Stimulated activated naive CD8-positive, alpha-beta T cell treated with anti-CD3 and anti-CD28 coated beads, Interleukin-15, amount 100 ng/mL, for 72 hours (primary cell): ENCODE results near the gene KIZ.

Source experiments
- ATAC-seq: fragments of 150-1000 bp; cut with Tn5 transposase; 2 replicates; pipeline ENCODE4 v1.10.0; 2021; ENCODE audit warnings: mild to moderate bottlenecking, moderate library complexity
- DNase-seq, 2 donors: peaks; one replicate each; pipeline ENCODE4 v3.0.0; 2021 to 2022
- H3K27ac Mint-ChIP-seq, 2 donors: one replicate each; pipeline ENCODE4 v1.8.0; 2022; ENCODE audit warnings: mild to moderate bottlenecking in 2 of 2, mixed read lengths in 2 of 2, moderate library complexity in 2 of 2
- H3K27me3 Mint-ChIP-seq: one replicate; pipeline ENCODE4 v1.8.0; 2022; ENCODE audit warnings: mixed read lengths
- H3K4me1 Mint-ChIP-seq: one replicate; pipeline ENCODE4 v1.8.0; 2022; ENCODE audit warnings: mild to moderate bottlenecking, mixed read lengths
- H3K4me3 Mint-ChIP-seq, 2 donors: one replicate each; pipeline ENCODE4 v1.8.0; 2022; ENCODE audit warnings: mild to moderate bottlenecking in 2 of 2, mixed read lengths in 2 of 2, moderate library complexity in 1 of 2
- H3K9me3 Mint-ChIP-seq, 2 donors: one replicate each; pipeline ENCODE4 v1.8.0; 2022; ENCODE audit warnings: mixed read lengths in 2 of 2

KIZ gene

GRCh38 chr20:21265261-21266190 is 139.6 kb downstream of the KIZ start:
- Mint-ChIP-seq H3K27ac (peak overlapping the region in 1 of 2 donors; percentile 81), H3K4me3 (no peak overlapping the region), H3K4me1 (no peaks in the 10 kb centered on the region), H3K9me3 (peaks cover 0 to 4% of the 10 kb centered on the region in 2 donors), H3K27me3 (peaks cover 9% of the 10 kb centered on the region)
- ATAC-seq (no peak), DNase-seq (no peak)

GRCh38 chr20:21266191-21266536 is 140.3 kb downstream of the KIZ start:
- H3K27me3 Mint-ChIP-seq = peaks cover 9% of the 10 kb centered on the region
- no peaks in the 10 kb centered on the region for H3K4me1 Mint-ChIP-seq
- H3K4me3 Mint-ChIP-seq = no peak overlapping the region
- peaks cover 0 to 4% of the 10 kb centered on the region in 2 donors for H3K9me3 Mint-ChIP-seq
- no peak for DNase-seq
- H3K27ac Mint-ChIP-seq = no peak overlapping the region
- ATAC-seq = no peak

- peaks cover 0 to 4% of the 10 kb centered on the region in 2 donors for H3K9me3 Mint-ChIP-seq
- DNase-seq (no peak), ATAC-seq (no peak)
- H3K4me3 Mint-ChIP-seq = no peak overlapping the region
- peaks cover 7% of the 10 kb centered on the region for H3K27me3 Mint-ChIP-seq
- H3K27ac Mint-ChIP-seq = no peak overlapping the region
- H3K4me1 Mint-ChIP-seq = no peaks in the 10 kb centered on the region
Observed at GRCh38 chr20:21269772-21270171, 143.9 kb downstream of the KIZ start.

- ATAC-seq = no peak
- Mint-ChIP-seq H3K4me1 (no peaks in the 10 kb centered on the region), H3K27ac (no peak overlapping the region), H3K9me3 (peaks cover 0 to 4% of the 10 kb centered on the region in 2 donors), H3K4me3 (no peak overlapping the region), H3K27me3 (peaks cover 8% of the 10 kb centered on the region)
- no peak for DNase-seq
Observed at GRCh38 chr20:21270806-21271205, 144.9 kb downstream of the KIZ start.

- DNase-seq = no peak
Observed at GRCh38 chr20:21272279-21272678, 146.4 kb downstream of the KIZ start.

GRCh38 chr20:21272679-21273078 is 146.8 kb downstream of the KIZ start:
- DNase-seq = no peak
- Mint-ChIP-seq H3K27ac (no peak overlapping the region), H3K9me3 (peaks cover 0 to 1% of the 10 kb centered on the region in 2 donors)

More at GRCh38 chr20:21272279-21272678, 146.4 kb downstream of the KIZ start:
- peaks cover 8% of the 10 kb centered on the region for H3K27me3 Mint-ChIP-seq
- no peak overlapping the region for H3K4me3 Mint-ChIP-seq
- H3K9me3 Mint-ChIP-seq = peaks cover 0 to 4% of the 10 kb centered on the region in 2 donors
- H3K4me1 Mint-ChIP-seq = no peaks in the 10 kb centered on the region
- ATAC-seq = no peak
- H3K27ac Mint-ChIP-seq = no peak overlapping the region

GRCh38 chr20:21273755-21274386 is 148.0 kb downstream of the KIZ start:
- ATAC-seq = no peak
- Mint-ChIP-seq H3K4me3 (no peak overlapping the region), H3K27ac (no peak overlapping the region), H3K4me1 (no peaks in the 10 kb centered on the region), H3K27me3 (peaks cover 18% of the 10 kb centered on the region), H3K9me3 (no peaks in the 10 kb centered on the region)
- no peak for DNase-seq

More at GRCh38 chr20:21272679-21273078, 146.8 kb downstream of the KIZ start:
- ATAC-seq = no peak
- H3K27me3 Mint-ChIP-seq = peaks cover 8% of the 10 kb centered on the region
- H3K4me3 Mint-ChIP-seq = no peak overlapping the region
- no peaks in the 10 kb centered on the region for H3K4me1 Mint-ChIP-seq

GRCh38 chr20:21278829-21279228 is 152.9 kb downstream of the KIZ start:
- ATAC-seq (no peak), DNase-seq (no peak)
- H3K4me3 Mint-ChIP-seq = no peak overlapping the region
- H3K27me3 Mint-ChIP-seq = peaks cover 46% of the 10 kb centered on the region
- peaks cover 9% of the 10 kb centered on the region for H3K4me1 Mint-ChIP-seq
- H3K27ac Mint-ChIP-seq = no peak overlapping the region
- H3K9me3 Mint-ChIP-seq = peaks cover 0 to 5% of the 10 kb centered on the region in 2 donors

GRCh38 chr20:21279706-21280521 is 154.0 kb downstream of the KIZ start:
- ATAC-seq = no peak
- H3K27ac Mint-ChIP-seq = no peak overlapping the region
- H3K4me3 Mint-ChIP-seq = no peak overlapping the region
- H3K4me1 Mint-ChIP-seq = peaks cover 9% of the 10 kb centered on the region
- H3K9me3 Mint-ChIP-seq = peaks cover 0 to 5% of the 10 kb centered on the region in 2 donors
- H3K27me3 Mint-ChIP-seq = peaks cover 48% of the 10 kb centered on the region
- no peak for DNase-seq

GRCh38 chr20:21280522-21281016 is 154.7 kb downstream of the KIZ start:
- Mint-ChIP-seq H3K27ac (no peak overlapping the region), H3K9me3 (peaks cover 3 to 5% of the 10 kb centered on the region in 2 donors), H3K4me1 (peaks cover 9% of the 10 kb centered on the region), H3K4me3 (no peak overlapping the region), H3K27me3 (peaks cover 52% of the 10 kb centered on the region)
- no peak for ATAC-seq
- no peak for DNase-seq

- no peak for ATAC-seq
- Mint-ChIP-seq H3K9me3 (peaks cover 5 to 18% of the 10 kb centered on the region in 2 donors), H3K4me1 (no peaks in the 10 kb centered on the region), H3K4me3 (no peak overlapping the region), H3K27ac (no peak overlapping the region), H3K27me3 (peaks cover 47% of the 10 kb centered on the region)
- DNase-seq = no peak
Observed at GRCh38 chr20:21286775-21287174, 160.9 kb downstream of the KIZ start.

GRCh38 chr20:21288587-21289370 is 162.9 kb downstream of the KIZ start:
- Mint-ChIP-seq H3K9me3 (peaks cover 0 to 18% of the 10 kb centered on the region in 2 donors), H3K27me3 (peaks cover 48% of the 10 kb centered on the region), H3K27ac (no peak overlapping the region)

GRCh38 chr20:21289651-21290050 is 163.8 kb downstream of the KIZ start:
- peaks cover 0 to 18% of the 10 kb centered on the region in 2 donors for H3K9me3 Mint-ChIP-seq
- no peaks in the 10 kb centered on the region for H3K4me1 Mint-ChIP-seq
- H3K4me3 Mint-ChIP-seq = no peak overlapping the region
- H3K27ac Mint-ChIP-seq = no peak overlapping the region
- no peak for DNase-seq
- peaks cover 39% of the 10 kb centered on the region for H3K27me3 Mint-ChIP-seq
- no peak for ATAC-seq

More at GRCh38 chr20:21288587-21289370, 162.9 kb downstream of the KIZ start:
- DNase-seq (no peak), ATAC-seq (no peak)
- H3K4me1 Mint-ChIP-seq = no peaks in the 10 kb centered on the region
- no peak overlapping the region for H3K4me3 Mint-ChIP-seq

GRCh38 chr20:21291026-21291425 is 165.1 kb downstream of the KIZ start:
- no peak overlapping the region for H3K27ac Mint-ChIP-seq
- no peaks in the 10 kb centered on the region for H3K4me1 Mint-ChIP-seq
- H3K4me3 Mint-ChIP-seq = no peak overlapping the region
- DNase-seq = no peak
- H3K9me3 Mint-ChIP-seq = peaks cover 0 to 10% of the 10 kb centered on the region in 2 donors
- H3K27me3 Mint-ChIP-seq = peaks cover 29% of the 10 kb centered on the region
- ATAC-seq = no peak

- no peaks in the 10 kb centered on the region for H3K9me3 Mint-ChIP-seq
- ATAC-seq (no peak), DNase-seq (no peak)
- H3K4me3 Mint-ChIP-seq = no peak overlapping the region
- H3K27me3 Mint-ChIP-seq = peaks cover 22% of the 10 kb centered on the region
- no peak overlapping the region for H3K27ac Mint-ChIP-seq
- no peaks in the 10 kb centered on the region for H3K4me1 Mint-ChIP-seq
Observed at GRCh38 chr20:21294755-21295154, 168.9 kb downstream of the KIZ start.
